Measurements from ENCODE around the gene TSPO. TPM values are rescaled to one million over a fixed set of nuclear protein-coding genes. Genes with fewer than 3 reads are reported as not detected.

Gene TSPO
- total RNA-seq, 4 donors from 2014 or later = 307 to 452 (median 365) TPM

DNA sequence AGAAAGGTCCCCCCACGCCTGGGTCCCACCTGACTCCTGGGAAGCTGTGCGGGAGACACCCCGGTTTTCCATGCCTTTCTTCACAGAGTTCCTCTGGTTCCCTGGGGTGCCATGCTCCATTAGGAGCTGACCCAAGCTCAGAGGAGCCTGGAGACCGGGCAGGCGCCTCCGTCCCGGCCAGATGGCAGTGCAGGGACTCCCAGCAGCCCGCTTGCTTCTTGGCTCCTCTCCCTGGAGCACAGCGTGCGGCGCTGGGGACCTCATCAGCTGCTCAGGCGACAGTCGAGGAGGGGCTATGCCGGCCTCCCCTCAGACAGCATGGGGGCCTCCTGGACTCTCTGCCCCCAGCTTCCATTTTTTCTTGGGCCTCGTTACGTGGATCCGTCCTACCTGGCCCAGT is 48.7 kb downstream of the TSPO start:
- TF ChIP-seq EP300 (IDR thresholded peaks at IDR 0.05; ENCODE audit: low read depth) (no peak), POLR2AphosphoS5 (IDR thresholded peaks at IDR 0.05) (no peak), POLR2A (IDR thresholded peaks at IDR 0.05) (no peak)
- TF ChIP-seq, protein P1, sequence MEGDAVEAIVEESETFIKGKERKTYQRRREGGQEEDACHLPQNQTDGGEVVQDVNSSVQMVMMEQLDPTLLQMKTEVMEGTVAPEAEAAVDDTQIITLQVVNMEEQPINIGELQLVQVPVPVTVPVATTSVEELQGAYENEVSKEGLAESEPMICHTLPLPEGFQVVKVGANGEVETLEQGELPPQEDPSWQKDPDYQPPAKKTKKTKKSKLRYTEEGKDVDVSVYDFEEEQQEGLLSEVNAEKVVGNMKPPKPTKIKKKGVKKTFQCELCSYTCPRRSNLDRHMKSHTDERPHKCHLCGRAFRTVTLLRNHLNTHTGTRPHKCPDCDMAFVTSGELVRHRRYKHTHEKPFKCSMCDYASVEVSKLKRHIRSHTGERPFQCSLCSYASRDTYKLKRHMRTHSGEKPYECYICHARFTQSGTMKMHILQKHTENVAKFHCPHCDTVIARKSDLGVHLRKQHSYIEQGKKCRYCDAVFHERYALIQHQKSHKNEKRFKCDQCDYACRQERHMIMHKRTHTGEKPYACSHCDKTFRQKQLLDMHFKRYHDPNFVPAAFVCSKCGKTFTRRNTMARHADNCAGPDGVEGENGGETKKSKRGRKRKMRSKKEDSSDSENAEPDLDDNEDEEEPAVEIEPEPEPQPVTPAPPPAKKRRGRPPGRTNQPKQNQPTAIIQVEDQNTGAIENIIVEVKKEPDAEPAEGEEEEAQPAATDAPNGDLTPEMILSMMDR (IDR thresholded peaks at IDR 0.05) = no peak
- Histone ChIP-seq H3K4me1 (no peaks in the 10 kb centered on the region), H3K27ac (no peak overlapping the region), H3K9me3 (no peaks in the 10 kb centered on the region), H3K36me3 (no peaks in the 10 kb centered on the region), H3K4me3 (no peak overlapping the region), H3K27me3 (peaks cover 17% of the 10 kb centered on the region)
- WGBS, 2 donors (ENCODE audit: low coverage in 1 of 2) = 77% methylated on average over 17 of the region's 17 CpGs; no CpG with 5 or more reads in 1 of the 2 donors
- no peak for DNase-seq
- intact Hi-C loops (cut with DNase I; ENCODE audit: low total_unique reads) (no loop called here), in situ Hi-C loops (cut with MboI; ENCODE audit: low pct_ligation_motif_present in 1 of 4, low pct_unique_long_range_greater_than_20kb in 1 of 4, low sequenced_read_pairs in 3 of 4) (no loop called here)

DNA sequence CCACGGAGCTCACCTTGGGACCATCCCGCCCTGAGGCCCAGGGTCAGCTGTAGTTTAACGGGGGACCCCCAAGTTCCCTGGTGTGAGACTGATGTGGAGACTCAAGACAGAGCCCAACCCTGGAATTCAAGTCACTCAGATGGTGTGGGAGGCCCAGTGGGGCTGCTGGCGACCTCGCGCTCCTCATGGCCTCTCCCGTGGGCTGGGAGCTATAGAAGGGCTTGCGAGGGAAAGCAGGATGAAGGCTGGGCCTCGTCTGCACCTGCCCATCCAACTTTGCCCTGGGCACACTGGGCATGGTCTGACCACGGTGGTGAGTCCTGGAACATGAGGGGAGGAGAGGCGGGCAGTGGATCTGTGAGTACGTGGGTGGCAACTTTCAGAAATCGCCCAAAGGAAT is 49.2 kb downstream of the TSPO start:
- Histone ChIP-seq H3K36me3 (no peaks in the 10 kb centered on the region), H3K9me3 (no peaks in the 10 kb centered on the region), H3K27me3 (peaks cover 11% of the 10 kb centered on the region), H3K4me1 (no peaks in the 10 kb centered on the region), H3K4me3 (no peak overlapping the region), H3K27ac (no peak overlapping the region)
- DNase-seq = no peak
- WGBS, 2 donors (ENCODE audit: low coverage in 1 of 2) = 85% methylated on average over 12 of the region's 13 CpGs; no CpG with 5 or more reads in 1 of the 2 donors
- in situ Hi-C loops (cut with MboI; ENCODE audit: low pct_ligation_motif_present in 1 of 4, low pct_unique_long_range_greater_than_20kb in 1 of 4, low sequenced_read_pairs in 3 of 4) (no loop called here), intact Hi-C loops (cut with DNase I; ENCODE audit: low total_unique reads) (no loop called here)
- TF ChIP-seq EP300 (IDR thresholded peaks at IDR 0.05; ENCODE audit: low read depth) (no peak), POLR2A (IDR thresholded peaks at IDR 0.05) (no peak), POLR2AphosphoS5 (IDR thresholded peaks at IDR 0.05) (no peak)
- TF ChIP-seq, protein P1 (IDR thresholded peaks at IDR 0.05) = no peak

DNA sequence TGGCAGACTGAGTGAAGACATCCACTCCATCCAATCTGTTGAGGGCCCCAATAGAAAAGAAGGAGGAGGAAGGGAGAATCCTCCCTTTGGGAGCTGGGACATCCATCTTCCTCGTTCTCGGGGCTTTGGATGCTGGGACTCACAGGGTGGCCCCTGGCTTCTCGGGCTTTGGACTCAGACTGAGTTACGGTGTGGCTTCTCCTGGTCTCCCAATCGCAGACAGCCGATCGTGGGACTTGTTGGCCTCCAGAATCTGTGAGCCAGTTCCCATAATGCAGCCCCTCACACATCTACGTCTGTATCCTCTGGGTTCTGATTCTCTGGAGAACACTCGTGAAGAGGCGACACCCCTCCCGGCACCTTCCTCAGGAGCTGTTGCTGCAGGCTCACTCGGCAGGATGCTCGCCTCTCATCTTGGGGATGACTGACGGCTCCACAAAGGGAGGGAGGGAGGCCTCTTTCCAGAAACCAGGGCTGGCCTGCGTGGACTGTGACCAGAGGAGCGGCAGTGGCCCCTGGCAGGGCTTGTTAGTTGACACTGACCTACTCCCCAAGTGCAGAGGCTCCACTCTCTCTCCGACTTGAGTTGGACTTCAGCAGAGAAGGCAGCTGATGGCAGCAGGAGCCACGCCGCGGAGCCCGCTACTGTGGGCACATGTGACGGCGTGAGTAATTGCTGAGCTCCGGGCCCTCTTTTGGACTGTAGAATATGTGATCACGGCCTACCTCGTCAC is 50.3 kb downstream of the TSPO start:
- no peak for DNase-seq
- in situ Hi-C loops (cut with MboI; ENCODE audit: low pct_ligation_motif_present in 1 of 4, low pct_unique_long_range_greater_than_20kb in 1 of 4, low sequenced_read_pairs in 3 of 4) = no loop called here

DNA sequence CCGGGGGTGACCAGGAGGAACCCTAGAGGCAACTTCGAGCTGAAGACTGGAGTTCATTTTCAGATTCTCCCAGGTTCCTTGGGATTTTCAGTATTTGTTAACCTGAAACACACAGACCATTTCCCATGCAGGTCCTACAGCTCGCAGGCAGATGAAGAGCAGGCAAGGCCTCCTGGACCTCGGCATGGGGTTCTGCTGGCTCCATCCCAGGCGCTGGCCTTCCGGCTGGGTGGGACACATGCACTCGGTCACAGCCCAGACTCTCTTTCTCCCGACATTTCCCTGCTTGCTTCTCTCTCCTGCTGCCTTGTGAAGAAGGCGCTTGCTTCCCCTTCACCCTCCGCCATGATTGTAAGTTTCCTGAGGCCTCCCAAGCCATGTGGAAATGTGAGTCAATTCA is 51.0 kb downstream of the TSPO start:
- in situ Hi-C loops (cut with MboI; ENCODE audit: low pct_ligation_motif_present in 1 of 4, low pct_unique_long_range_greater_than_20kb in 1 of 4, low sequenced_read_pairs in 3 of 4) (no loop called here), intact Hi-C loops (cut with DNase I; ENCODE audit: low total_unique reads) (no loop called here)
- TF ChIP-seq, protein P1 (IDR thresholded peaks at IDR 0.05) = no peak
- TF ChIP-seq POLR2AphosphoS5 (IDR thresholded peaks at IDR 0.05) (no peak), EP300 (IDR thresholded peaks at IDR 0.05; ENCODE audit: low read depth) (no peak), POLR2A (IDR thresholded peaks at IDR 0.05) (no peak)
- Histone ChIP-seq H3K9me3 (no peaks in the 10 kb centered on the region), H3K4me3 (no peak overlapping the region), H3K27me3 (peaks cover 4% of the 10 kb centered on the region), H3K4me1 (no peaks in the 10 kb centered on the region), H3K27ac (no peak overlapping the region), H3K36me3 (no peaks in the 10 kb centered on the region)
- DNase-seq = no peak
- WGBS, 2 donors (ENCODE audit: low coverage in 1 of 2) = 88 to 93% methylated on average over 3 to 10 of the region's 10 CpGs

More for the DNA sequence above, 50.3 kb downstream of the TSPO start:
- WGBS, 2 donors (ENCODE audit: low coverage in 1 of 2) = 88% methylated on average over 26 of the region's 26 CpGs; no CpG with 5 or more reads in 1 of the 2 donors
- H3K27me3 ChIP-seq = peaks cover 4% of the 10 kb centered on the region
- no peak overlapping the region for H3K4me3 ChIP-seq
- no peaks in the 10 kb centered on the region for H3K9me3 ChIP-seq
- no peaks in the 10 kb centered on the region for H3K4me1 ChIP-seq
- TF ChIP-seq POLR2AphosphoS5 (IDR thresholded peaks at IDR 0.05) = no peak
- TF ChIP-seq, protein P1 (IDR thresholded peaks at IDR 0.05) = no peak
- no peak for TF ChIP-seq EP300 (IDR thresholded peaks at IDR 0.05; ENCODE audit: low read depth)
- TF ChIP-seq POLR2A (IDR thresholded peaks at IDR 0.05) = no peak
- intact Hi-C loops (cut with DNase I; ENCODE audit: low total_unique reads) = no loop called here
- H3K27ac ChIP-seq = no peak overlapping the region
- H3K36me3 ChIP-seq = no peaks in the 10 kb centered on the region
